Cerebellar nuclear complex (tissue), 1 donor: Measurements from ENCODE around the gene RPS19.
A peak's percentile ranks its signal among the peaks of the same experiment; 100 is the strongest.

Experiments
- DNase-seq, 2 experiments: peaks; one replicate each; lab custom pipeline; 2025; lab: John Stamatoyannopoulos, UW

Gene RPS19

GRCh38 chr19:41879080-41879479, 19.0 kb downstream of the RPS19 start:
- no peak for DNase-seq

GRCh38 chr19:41879670-41880328, 19.7 kb downstream of the RPS19 start:
- no peak for DNase-seq

GRCh38 chr19:41880329-41880708, 20.3 kb downstream of the RPS19 start:
- no peak for DNase-seq

GRCh38 chr19:41882568-41883462, 22.8 kb downstream of the RPS19 start, which contains the start of gene ARHGEF1:
Gene ARHGEF1, plus strand, starts transcription at chr19:41883184. Its CDS starts 4,899 bp downstream, at chr19:41888083.
- no peak for DNase-seq

- DNase-seq, result no peak
Measured at GRCh38 chr19:41883463-41883820, 23.4 kb downstream of the RPS19 start.

GRCh38 chr19:41883821-41884733, 24.0 kb downstream of the RPS19 start:
- peak; percentile 86 to 94 for DNase-seq

GRCh38 chr19:41886761-41887710, 27.0 kb downstream of the RPS19 start:
- DNase-seq, result no peak

GRCh38 chr19:41887711-41888382, 27.8 kb downstream of the RPS19 start:
- DNase-seq, result no peak

- DNase-seq, result no peak
Measured at GRCh38 chr19:41888926-41889325, 28.9 kb downstream of the RPS19 start.

- DNase-seq, result no peak
Measured at GRCh38 chr19:41889896-41890295, 29.8 kb downstream of the RPS19 start.

- DNase-seq, result no peak
Measured at GRCh38 chr19:41890936-41891335, 30.9 kb downstream of the RPS19 start.

GRCh38 chr19:41892173-41892902, 32.3 kb downstream of the RPS19 start:
- no peak for DNase-seq

- no peak for DNase-seq
Measured at GRCh38 chr19:41893899-41894298, 33.8 kb downstream of the RPS19 start.

- DNase-seq, result no peak
Measured at GRCh38 chr19:41894350-41894749, 34.3 kb downstream of the RPS19 start.

- no peak for DNase-seq
Measured at GRCh38 chr19:41895745-41896580, 35.9 kb downstream of the RPS19 start.

GRCh38 chr19:41896581-41896942, 36.5 kb downstream of the RPS19 start:
- DNase-seq, result no peak

GRCh38 chr19:41897181-41897580, 37.1 kb downstream of the RPS19 start:
- DNase-seq, result no peak

GRCh38 chr19:41897820-41898219, 37.8 kb downstream of the RPS19 start:
- no peak for DNase-seq

- DNase-seq, result no peak
Measured at GRCh38 chr19:41898235-41898634, 38.2 kb downstream of the RPS19 start.
